ENCODE results near the gene NFKB1.

GRCh38 chr4:102629673-102630072 lies 128.5 kb downstream of the NFKB1 start:
- TF ChIP-seq HDAC2 (IDR thresholded peaks at IDR 0.05) (no peak), ZFP36 (IDR thresholded peaks at IDR 0.05; ENCODE audit: borderline replicate concordance, partially characterized antibody) (no peak), BHLHE40 (IDR thresholded peaks at IDR 0.05; ENCODE audit: low read depth, low read length) (no peak), CBX2 (IDR thresholded peaks at IDR 0.05; ENCODE audit: borderline replicate concordance, low read depth) (no peak)
- TF ChIP-seq, protein P1, sequence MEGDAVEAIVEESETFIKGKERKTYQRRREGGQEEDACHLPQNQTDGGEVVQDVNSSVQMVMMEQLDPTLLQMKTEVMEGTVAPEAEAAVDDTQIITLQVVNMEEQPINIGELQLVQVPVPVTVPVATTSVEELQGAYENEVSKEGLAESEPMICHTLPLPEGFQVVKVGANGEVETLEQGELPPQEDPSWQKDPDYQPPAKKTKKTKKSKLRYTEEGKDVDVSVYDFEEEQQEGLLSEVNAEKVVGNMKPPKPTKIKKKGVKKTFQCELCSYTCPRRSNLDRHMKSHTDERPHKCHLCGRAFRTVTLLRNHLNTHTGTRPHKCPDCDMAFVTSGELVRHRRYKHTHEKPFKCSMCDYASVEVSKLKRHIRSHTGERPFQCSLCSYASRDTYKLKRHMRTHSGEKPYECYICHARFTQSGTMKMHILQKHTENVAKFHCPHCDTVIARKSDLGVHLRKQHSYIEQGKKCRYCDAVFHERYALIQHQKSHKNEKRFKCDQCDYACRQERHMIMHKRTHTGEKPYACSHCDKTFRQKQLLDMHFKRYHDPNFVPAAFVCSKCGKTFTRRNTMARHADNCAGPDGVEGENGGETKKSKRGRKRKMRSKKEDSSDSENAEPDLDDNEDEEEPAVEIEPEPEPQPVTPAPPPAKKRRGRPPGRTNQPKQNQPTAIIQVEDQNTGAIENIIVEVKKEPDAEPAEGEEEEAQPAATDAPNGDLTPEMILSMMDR (IDR thresholded peaks at IDR 0.05) = no peak

Measured in A549 (cell line).